GM18502 (cell line): ENCODE measurements around the gene FLYWCH2.
A peak's percentile ranks its signal among the peaks of the same experiment; 100 is the strongest.

Experiments
- ATAC-seq: cut with Tn5 transposase; IDR thresholded peaks from one replicate; pipeline ENCODE4 v1.9.1; 2021; ENCODE audit warnings: mild to moderate bottlenecking; ENCODE audit not compliant: unreplicated experiment, poor library complexity

FLYWCH2 gene, protein sequence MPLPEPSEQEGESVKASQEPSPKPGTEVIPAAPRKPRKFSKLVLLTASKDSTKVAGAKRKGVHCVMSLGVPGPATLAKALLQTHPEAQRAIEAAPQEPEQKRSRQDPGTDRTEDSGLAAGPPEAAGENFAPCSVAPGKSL

GRCh38 chr16:2882650-2883457 is at the start of gene FLYWCH2:
Gene FLYWCH2 (plus strand): TSS chr16:2883215. CDS start chr16:2896450, 13,235 bp downstream.
- peak; percentile 90 for ATAC-seq

DNA sequence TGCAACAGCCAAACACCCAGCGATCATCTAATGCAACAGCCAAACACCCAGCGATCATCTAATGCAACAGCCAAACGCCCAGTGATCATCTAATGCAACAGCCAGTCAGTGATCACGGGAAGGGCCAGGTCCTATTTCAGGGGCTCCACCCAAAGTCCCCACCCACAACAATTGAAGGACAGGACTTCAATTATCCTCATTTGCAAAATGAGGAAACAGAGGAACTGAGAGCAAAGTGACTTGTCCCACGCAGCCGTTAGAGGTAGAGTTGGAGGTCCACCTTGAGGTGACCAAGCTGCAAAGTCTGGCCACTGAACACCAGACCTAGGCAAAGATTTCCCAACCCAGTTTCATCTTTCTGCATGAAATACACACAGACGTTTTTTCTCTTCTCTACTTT is 49.2 kb upstream of the FLYWCH2 start:
- ATAC-seq, result no peak

- no peak for ATAC-seq
Observed at GRCh38 chr16:2834968-2835367, 48.0 kb upstream of the FLYWCH2 start.

GRCh38 chr16:2835638-2836493 is 47.1 kb upstream of the FLYWCH2 start:
- ATAC-seq, result no peak

GRCh38 chr16:2836646-2837508 is 46.1 kb upstream of the FLYWCH2 start:
- no peak for ATAC-seq

DNA sequence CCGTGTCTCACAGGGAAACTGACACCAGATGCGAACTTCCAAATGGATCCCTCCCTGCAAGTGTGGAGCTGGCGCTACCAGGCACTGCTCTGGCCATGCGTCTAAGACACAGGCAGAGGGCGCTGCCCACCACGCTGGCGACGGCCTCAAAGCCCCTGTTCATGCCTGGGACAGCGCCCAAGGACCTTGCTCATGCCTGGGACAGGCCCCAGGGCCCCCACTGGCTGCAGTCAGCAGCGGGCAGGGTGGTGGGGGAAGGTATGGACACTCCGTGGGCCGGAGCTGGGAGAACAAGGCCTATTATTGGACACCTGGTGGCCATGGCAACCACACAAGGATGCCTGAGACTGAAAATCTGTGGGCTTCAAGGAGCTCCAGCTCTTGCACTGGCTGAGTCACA is 44.1 kb upstream of the FLYWCH2 start:
- ATAC-seq, result no peak

DNA sequence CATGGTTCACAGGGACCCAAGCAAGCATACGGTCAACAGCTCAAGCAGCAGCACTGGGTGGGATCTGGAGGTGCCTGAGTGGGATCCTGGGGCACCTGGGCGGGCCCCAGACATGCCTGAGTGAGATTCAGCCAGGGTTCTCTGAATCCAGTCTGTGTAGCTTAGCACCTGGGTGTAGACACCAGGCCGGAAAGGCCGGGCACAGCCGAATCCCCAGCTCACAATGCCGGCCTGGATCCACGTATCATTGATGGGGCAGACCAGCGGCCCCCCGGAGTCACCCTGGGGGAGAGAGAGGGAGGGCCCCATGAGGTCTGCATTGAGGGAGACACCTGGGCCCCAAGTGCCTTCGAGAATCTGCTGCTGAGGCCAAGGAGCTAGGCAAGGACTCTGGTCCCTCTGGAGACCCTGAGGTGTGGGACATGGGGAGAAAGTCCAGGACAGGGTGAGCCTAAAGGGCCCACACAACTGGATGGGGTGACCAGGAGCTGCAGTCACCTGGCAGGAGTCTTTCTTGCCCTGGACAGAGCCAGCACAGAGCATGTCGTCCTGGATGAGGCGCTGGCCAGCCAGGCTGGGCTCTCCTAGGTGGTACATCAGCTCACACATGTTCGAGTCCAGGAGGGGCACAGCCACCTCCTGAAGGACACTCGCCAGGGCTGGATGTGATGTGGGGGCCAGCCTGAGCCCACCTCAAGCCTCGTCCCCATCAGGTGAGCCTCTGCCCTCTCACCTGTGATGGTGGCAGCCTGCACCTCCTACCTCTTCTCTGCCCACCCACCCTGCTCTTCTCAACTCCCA is 43.2 kb upstream of the FLYWCH2 start:
- ATAC-seq, result no peak

- no peak for ATAC-seq
Observed at GRCh38 chr16:2840914-2841313, 42.1 kb upstream of the FLYWCH2 start.

- no peak for ATAC-seq
Observed at GRCh38 chr16:2841606-2842339, 41.2 kb upstream of the FLYWCH2 start.

DNA sequence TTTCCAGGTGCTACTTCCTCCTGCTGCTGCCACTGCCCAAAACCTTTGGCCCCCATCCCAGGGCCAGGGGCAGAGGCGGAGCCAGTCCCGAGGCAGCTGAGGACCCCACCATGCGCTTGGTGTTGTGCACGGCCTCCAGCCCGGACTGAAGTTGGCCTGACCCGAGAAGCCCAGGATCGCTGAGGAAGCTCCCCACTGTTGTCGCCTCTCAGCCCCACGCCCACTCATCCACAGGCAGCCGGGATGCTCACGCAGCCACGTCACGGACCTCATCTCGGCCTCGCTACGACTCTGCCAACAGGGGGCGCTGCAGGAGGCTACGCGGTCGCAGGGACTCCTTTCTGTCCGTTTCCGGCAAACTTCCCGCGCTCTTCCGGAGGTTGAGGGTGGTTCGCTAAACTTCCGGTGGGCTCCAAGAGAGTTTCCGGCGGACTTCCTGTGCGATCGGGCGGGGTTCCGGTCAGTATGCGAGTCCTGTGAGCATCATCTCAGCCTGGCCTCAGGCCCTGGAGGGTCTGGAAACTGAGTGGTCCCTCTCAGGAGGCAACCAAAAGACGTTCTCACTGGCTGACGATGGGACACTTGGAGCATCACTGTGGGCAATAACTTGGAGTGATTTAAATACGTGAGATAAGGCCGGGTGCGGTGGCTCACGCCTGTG is 40.5 kb upstream of the FLYWCH2 start:
- ATAC-seq, result no peak

- no peak for ATAC-seq
Observed at GRCh38 chr16:2843526-2843925, 39.5 kb upstream of the FLYWCH2 start.

DNA sequence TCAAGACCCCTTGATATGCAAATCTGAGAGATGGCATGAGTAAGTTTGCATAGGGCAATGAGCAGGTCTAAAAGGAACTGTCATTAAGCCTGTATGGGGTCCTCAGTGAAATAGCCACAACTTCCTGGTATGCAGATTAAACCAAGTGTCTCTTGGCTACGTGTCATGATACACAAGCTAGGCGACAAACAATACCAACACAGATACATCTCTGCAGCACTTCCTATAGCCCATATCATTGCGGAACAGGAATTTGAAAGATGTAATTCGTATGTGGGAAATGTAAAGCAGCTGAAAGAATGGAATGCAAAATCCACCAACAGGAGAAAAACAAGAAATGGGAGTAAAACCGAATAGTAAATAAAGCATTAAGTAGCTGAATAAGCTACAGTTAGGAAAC is 37.9 kb upstream of the FLYWCH2 start:
- ATAC-seq, result no peak

DNA sequence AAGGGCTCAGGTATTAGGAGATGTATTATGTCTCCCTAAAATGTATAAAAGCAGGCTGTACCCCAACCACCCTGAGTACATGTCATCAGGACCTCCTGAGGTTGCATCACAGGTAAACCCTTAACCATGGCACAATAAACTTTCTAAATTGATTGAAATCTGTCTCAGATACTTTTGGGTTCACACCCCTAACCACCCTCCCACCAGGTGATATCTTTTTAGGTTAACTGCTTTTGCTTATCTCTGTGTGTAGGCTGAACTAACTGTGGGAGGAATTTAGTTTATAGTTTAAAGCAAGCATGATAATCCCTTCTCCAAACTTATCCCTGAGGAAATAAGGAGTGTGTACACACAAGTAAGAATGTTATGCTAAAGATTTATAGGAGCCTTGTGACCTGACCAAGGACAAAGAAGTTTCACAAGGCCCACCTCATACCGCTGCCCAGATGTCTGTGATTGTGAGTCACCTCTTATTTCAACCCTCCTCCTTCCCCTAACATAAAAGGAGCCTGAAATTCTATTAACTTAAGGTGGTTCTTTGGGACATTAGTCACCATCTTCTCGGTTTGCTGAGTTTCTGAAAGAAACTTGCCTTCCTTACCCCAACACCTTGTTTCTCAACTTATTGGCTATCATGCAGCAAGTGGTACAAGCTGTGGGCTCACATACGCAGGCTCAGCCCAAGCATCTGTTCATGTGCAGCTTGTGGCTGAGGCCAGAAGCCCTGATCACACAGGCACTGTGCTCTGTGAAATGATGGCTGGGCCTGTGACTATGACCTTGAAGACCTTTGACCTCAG is 36.3 kb upstream of the FLYWCH2 start:
- ATAC-seq, result no peak

DNA sequence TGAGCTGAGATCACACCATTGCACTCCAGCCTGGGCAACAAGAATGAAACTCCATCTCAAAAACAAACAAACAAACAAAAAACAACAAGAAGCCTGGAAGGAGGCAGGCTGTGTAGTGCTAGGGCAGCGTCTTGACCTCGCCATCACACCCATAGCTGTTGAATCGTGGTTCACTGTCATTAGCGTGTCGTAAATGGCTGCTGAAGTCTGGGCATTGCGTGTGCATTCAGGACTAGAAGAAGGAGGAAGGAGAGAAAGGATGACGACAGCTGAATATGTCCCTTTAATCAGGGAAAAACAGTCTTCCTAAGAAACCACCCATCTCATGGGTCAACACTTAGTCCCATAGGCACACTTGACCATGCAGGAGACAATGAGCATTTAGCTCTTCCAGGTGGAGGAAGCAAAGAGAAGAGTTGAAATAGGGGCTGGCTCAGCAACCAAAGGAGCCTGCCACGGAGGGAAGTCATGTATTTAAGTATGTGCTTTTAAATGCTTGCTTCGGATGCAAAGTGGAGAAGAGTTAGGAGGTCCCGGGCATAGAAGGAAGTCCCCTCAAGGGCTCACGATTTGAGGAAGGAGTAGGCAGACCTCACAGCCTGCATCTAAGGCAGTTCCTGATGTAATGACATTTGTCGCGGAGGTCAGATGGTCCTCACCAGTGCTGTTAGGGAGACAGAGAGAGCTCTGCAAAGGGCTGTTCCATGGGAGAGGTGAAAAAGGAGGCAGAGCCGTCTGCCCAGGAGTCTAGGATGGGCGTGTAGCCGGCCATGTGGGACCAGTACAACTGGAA is 33.9 kb upstream of the FLYWCH2 start:
- no peak for ATAC-seq

DNA sequence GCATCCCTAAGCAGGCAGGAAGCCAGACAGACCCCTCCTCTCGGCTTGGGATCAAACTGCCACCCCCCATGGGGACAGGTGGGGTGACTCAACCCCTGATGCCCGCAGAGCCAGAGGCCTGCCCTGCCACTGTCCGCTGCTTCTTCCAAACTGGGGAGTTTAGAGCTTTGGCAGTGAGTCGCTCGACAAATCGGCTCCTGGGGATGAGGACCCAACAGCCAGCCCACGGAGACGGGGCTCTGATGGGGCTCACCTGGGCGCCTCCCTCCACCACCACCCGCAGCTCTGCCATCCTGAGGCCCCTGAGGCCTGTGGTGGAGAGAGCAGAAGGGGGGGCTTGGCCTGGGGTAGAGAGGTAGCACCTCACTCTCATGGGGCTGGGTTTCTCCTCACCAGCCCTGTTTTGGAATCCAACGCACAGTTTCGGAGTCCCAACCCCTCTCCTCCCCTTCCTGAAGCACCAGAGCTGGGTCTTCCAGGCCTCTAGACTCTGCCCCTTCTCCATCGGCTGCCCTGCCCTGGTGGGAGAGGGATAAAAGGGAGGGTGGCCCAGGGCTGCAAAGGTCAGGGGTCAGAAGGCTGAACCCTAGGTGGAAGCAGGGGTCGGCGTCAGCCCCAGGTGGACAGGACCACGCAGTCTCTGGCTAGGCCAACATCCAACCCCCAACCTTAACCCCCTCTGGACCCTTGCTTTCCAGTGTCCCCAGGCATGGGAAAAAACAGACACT is 30.8 kb upstream of the FLYWCH2 start:
- ATAC-seq, result no peak
